Coronary artery (tissue), 2 donors: Measurements from ENCODE around the gene STAT5A.

Experiments used
- DNase-seq: peaks from one replicate; pipeline ENCODE4 v3.0.0-alpha.2; 2017; ENCODE audit warnings: low spot score
- H3K27ac ChIP-seq, 2 donors: fragments of 200-600 bp; sonication (generic); one replicate each; pipeline ENCODE4 v1.5.1; 2016 to 2019
- H3K4me3 ChIP-seq: fragments of 200-600 bp; sonication (generic); 2 replicates; pipeline ENCODE4 v1.5.1; 2016; ENCODE audit warnings: mild to moderate bottlenecking, moderate library complexity
- TF ChIP-seq, protein P1 (sequence below): fragments of 200-600 bp; sonication (generic); IDR thresholded peaks from one replicate; pipeline ENCODE4 v1.5.1; 2019; ENCODE audit warnings: antibody characterized with exemption

Gene STAT5A

DNA sequence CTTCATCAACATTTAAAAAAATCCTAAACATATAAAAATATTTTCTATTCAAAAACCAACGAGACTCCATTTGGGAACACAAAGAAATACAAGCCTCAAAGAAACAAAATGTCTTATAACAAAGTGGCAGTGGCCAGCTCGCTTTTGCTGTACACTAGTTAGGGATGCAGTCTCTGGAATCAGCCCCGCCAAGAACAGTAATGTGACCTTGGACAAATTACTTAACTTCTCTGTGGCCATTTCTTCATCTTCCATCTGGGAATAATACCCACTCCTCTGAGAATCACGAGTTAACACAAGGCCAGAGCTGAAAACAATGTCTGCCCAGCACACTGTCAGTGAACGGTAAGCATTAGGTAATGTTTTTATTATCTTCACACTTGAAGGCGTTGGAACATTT lies 17.7 kb upstream of the STAT5A start:
- H3K27ac ChIP-seq = no peak overlapping the region
- no peak overlapping the region for H3K4me3 ChIP-seq
- TF ChIP-seq, protein P1, sequence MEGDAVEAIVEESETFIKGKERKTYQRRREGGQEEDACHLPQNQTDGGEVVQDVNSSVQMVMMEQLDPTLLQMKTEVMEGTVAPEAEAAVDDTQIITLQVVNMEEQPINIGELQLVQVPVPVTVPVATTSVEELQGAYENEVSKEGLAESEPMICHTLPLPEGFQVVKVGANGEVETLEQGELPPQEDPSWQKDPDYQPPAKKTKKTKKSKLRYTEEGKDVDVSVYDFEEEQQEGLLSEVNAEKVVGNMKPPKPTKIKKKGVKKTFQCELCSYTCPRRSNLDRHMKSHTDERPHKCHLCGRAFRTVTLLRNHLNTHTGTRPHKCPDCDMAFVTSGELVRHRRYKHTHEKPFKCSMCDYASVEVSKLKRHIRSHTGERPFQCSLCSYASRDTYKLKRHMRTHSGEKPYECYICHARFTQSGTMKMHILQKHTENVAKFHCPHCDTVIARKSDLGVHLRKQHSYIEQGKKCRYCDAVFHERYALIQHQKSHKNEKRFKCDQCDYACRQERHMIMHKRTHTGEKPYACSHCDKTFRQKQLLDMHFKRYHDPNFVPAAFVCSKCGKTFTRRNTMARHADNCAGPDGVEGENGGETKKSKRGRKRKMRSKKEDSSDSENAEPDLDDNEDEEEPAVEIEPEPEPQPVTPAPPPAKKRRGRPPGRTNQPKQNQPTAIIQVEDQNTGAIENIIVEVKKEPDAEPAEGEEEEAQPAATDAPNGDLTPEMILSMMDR = no peak
- no peak for DNase-seq

DNA sequence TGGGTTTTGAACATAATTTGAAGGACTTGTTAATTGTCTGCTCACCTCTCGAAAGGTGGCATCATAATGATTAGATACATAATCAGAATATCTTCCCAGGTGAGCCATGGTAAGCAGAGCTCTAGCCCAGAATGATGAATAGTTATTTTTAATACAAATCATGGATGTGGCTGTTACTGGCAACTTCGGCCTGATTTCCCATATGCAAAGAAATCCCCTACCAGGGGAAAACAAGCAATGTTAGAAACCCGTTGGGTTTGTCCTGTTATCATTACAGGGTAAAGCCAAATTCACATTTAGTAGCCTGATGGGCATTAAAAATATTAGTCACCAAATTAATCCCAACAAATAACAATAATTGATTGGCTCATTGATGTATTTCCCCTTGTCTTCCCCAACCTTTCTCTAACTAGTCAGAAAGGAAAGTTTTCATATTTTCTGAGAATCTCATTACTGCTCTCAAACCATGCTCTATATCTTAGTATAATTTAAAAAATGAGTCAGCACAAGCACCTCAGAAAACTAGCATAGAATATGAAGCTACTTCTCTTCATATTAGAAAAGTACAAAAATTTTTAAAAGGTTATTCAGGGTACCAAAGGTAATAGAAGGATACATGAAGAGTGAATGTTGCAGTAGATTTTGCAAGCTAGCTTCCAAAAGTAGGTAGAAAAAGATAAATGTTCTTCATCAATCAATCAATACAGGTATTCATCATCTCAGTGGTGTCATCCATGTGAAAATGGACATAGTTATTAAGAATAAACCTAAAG lies 17.1 kb upstream of the STAT5A start:
- no peak overlapping the region for H3K27ac ChIP-seq
- no peak for DNase-seq
- H3K4me3 ChIP-seq = no peak overlapping the region
- TF ChIP-seq, protein P1 = no peak

DNA sequence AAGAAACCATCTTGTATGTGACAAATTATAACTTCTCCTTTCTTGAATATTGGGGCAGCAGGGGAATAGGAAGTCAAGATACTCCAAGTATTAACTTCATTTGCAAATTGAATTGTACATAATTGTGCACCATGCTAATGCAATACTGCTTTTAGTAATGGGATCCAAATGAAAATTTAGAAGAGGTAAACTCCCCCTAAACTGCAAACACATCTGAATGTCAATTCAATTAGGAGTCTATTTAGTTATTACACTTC lies 16.6 kb upstream of the STAT5A start:
- no peak overlapping the region for H3K4me3 ChIP-seq
- no peak overlapping the region for H3K27ac ChIP-seq
- DNase-seq = no peak
- TF ChIP-seq, protein P1 = no peak

DNA sequence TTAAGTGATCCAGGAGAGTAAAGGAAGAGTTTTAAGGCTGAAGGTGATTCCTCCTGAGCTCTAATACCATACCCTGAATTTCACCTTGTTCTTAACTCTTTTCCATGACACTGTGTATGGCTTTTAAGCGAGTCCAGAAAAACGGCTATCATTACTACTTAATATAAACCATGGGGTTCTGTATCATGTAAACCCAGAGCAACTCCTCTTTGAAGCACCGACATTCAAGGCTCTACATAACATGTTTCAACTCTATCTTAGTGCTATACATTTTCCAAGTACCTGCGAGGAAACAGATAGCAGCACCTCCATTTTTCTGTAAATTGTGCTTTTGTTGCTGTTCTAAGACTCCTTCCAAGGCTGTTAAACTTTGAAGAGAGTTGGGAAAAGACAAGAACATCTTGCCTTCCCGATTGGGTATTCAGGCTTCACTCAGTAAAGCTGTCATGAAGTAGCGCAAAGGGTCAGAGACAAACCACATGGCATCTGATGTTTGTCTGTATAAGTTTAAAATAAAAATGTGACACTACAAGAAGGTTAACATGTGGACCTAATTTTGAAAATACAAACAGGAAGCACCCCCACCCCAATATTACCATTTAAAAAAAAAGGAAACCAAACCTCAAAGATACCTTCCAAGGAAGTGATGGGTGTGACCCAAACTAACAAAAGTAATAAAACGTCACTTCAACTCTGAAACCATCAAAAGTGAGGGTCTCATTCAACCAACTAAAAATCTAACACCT lies 16.0 kb upstream of the STAT5A start:
- TF ChIP-seq, protein P1 = no peak
- no peak for DNase-seq
- H3K27ac ChIP-seq = no peak overlapping the region
- no peak overlapping the region for H3K4me3 ChIP-seq

DNA sequence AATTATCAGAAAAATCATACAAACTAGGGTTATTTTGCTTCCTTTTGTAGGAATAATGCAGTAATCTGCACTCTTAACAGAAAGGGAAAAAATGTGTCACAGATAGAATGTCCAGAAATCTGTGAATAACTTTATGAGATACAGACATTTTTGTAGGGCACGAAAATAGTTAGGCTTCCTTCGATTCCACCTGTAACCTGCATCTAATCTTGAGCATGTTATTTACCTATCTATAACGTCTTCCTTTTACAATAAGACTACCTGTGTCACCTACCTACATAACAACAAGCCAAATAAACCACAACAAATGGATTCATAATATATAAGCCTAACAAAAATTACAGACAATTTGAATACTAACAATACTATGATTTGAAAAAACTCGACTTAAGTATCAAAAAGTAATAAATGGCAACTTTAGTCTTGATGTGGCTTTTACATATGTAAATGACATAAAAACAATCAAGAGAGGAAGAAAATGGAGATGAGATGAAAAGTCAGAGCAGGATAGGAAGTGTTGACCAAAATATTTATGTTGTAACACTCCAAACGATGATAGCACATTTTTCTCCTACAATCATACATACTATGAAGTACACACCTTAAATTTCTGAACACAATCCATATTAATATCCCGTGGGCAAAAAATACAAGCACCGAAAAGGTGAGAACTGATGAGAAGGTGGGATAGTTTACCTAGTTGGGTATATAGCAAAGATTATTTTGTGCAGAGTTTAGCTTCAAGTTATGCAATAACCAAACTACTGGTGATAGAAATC lies 14.6 kb upstream of the STAT5A start:
- DNase-seq = no peak
- TF ChIP-seq, protein P1 = no peak
- no peak overlapping the region for H3K27ac ChIP-seq
- H3K4me3 ChIP-seq = no peak overlapping the region

DNA sequence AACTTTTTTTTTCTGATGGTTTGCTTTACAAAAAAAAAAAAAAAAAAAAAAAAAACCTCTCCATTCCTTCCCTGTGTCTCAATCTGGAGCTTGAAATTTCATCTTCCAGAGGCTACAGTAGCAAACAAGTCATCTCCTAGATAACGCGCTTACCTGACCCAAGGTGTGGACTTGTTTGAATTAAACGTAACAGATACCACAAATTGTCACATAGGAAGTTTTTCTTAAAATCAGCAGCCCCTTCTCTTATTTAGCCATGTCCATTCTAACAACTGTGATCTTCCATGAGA lies 14.1 kb upstream of the STAT5A start:
- Histone ChIP-seq H3K27ac (no peak overlapping the region), H3K4me3 (no peak overlapping the region)
- TF ChIP-seq, protein P1 = no peak
- DNase-seq = no peak
